ENCODE data around the gene CR1L. TPM values are rescaled to one million over a fixed set of nuclear protein-coding genes. Genes with fewer than 3 reads are reported as not detected.
"Not testable (repeated sequence)": the region's sequence is repeated elsewhere in the genome, so short reads cannot be mapped to it uniquely, and the experiment has no call there.

CR1L gene
- polyA plus RNA-seq, 1 donor from 2014 or later = not detected

- no peaks in the 10 kb centered on the region for H3K27me3 ChIP-seq (ENCODE audit: insufficient read depth, low read depth, low read length)
- no peaks in the 10 kb centered on the region for H3F3A ChIP-seq (ENCODE audit: insufficient read depth, low read length, poor library complexity, severe bottlenecking)
- no peaks in the 10 kb centered on the region for H3K36me3 ChIP-seq (ENCODE audit: insufficient read depth, low read length)
- H3K9ac ChIP-seq (ENCODE audit: low read length) = no peak overlapping the region
- no peak overlapping the region for H3K4me3 ChIP-seq (ENCODE audit: low read length)
- H3K79me2 ChIP-seq (replicated peaks; ENCODE audit: insufficient read depth, low read length) = no peaks in the 10 kb centered on the region
- H3K9me3 ChIP-seq (ENCODE audit: low read length) = no peaks in the 10 kb centered on the region
- no peak overlapping the region for H3K27ac ChIP-seq (ENCODE audit: low read length)
- TF ChIP-seq EP300 (conservative IDR thresholded peaks at IDR 0.05; ENCODE audit: poor library complexity, severe bottlenecking) = no peak
- TF ChIP-seq SMC3 (conservative IDR thresholded peaks at IDR 0.05; ENCODE audit: poor library complexity) = no peak
- no peak for TF ChIP-seq TAF1 (IDR thresholded peaks at IDR 0.05; ENCODE audit: low read depth)
- TF ChIP-seq, protein P1, sequence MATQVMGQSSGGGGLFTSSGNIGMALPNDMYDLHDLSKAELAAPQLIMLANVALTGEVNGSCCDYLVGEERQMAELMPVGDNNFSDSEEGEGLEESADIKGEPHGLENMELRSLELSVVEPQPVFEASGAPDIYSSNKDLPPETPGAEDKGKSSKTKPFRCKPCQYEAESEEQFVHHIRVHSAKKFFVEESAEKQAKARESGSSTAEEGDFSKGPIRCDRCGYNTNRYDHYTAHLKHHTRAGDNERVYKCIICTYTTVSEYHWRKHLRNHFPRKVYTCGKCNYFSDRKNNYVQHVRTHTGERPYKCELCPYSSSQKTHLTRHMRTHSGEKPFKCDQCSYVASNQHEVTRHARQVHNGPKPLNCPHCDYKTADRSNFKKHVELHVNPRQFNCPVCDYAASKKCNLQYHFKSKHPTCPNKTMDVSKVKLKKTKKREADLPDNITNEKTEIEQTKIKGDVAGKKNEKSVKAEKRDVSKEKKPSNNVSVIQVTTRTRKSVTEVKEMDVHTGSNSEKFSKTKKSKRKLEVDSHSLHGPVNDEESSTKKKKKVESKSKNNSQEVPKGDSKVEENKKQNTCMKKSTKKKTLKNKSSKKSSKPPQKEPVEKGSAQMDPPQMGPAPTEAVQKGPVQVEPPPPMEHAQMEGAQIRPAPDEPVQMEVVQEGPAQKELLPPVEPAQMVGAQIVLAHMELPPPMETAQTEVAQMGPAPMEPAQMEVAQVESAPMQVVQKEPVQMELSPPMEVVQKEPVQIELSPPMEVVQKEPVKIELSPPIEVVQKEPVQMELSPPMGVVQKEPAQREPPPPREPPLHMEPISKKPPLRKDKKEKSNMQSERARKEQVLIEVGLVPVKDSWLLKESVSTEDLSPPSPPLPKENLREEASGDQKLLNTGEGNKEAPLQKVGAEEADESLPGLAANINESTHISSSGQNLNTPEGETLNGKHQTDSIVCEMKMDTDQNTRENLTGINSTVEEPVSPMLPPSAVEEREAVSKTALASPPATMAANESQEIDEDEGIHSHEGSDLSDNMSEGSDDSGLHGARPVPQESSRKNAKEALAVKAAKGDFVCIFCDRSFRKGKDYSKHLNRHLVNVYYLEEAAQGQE (IDR thresholded peaks at IDR 0.05; ENCODE audit: borderline replicate concordance) = no peak
- no peak for TF ChIP-seq MXI1 (conservative IDR thresholded peaks at IDR 0.05; ENCODE audit: poor library complexity, severe bottlenecking)
- no peak for TF ChIP-seq EZH2 (IDR thresholded peaks at IDR 0.05; ENCODE audit: borderline replicate concordance, insufficient read depth, low read length, poor library complexity, severe bottlenecking)
- TF ChIP-seq, protein P2, sequence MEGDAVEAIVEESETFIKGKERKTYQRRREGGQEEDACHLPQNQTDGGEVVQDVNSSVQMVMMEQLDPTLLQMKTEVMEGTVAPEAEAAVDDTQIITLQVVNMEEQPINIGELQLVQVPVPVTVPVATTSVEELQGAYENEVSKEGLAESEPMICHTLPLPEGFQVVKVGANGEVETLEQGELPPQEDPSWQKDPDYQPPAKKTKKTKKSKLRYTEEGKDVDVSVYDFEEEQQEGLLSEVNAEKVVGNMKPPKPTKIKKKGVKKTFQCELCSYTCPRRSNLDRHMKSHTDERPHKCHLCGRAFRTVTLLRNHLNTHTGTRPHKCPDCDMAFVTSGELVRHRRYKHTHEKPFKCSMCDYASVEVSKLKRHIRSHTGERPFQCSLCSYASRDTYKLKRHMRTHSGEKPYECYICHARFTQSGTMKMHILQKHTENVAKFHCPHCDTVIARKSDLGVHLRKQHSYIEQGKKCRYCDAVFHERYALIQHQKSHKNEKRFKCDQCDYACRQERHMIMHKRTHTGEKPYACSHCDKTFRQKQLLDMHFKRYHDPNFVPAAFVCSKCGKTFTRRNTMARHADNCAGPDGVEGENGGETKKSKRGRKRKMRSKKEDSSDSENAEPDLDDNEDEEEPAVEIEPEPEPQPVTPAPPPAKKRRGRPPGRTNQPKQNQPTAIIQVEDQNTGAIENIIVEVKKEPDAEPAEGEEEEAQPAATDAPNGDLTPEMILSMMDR (IDR thresholded peaks at IDR 0.05; ENCODE audit: poor library complexity, severe bottlenecking) = no peak
- TF ChIP-seq POLR2AphosphoS5 (IDR thresholded peaks at IDR 0.05) = no peak
- TF ChIP-seq RAD21 (conservative IDR thresholded peaks at IDR 0.05) = no peak
- H3K9me2 ChIP-seq (ENCODE audit: insufficient read depth, low read length) = no peaks in the 10 kb centered on the region
- no peak overlapping the region for H2AFZ ChIP-seq (ENCODE audit: low read depth, low read length)
- no peaks in the 10 kb centered on the region for H4K20me1 ChIP-seq (ENCODE audit: insufficient read depth)
- no peak overlapping the region for H3K4me2 ChIP-seq (ENCODE audit: low read length)
Observed at GRCh38 chr1:207676153-207676552, 31.2 kb downstream of the CR1L start.

GRCh38 chr1:207680590-207681388, 35.9 kb downstream of the CR1L start:
- H3K36me3 ChIP-seq (ENCODE audit: insufficient read depth, low read length); H3K9ac ChIP-seq (ENCODE audit: low read length); H3K27ac ChIP-seq (ENCODE audit: low read length); H3K79me2 ChIP-seq (replicated peaks; ENCODE audit: insufficient read depth, low read length); H4K20me1 ChIP-seq (ENCODE audit: insufficient read depth); H3K9me2 ChIP-seq (ENCODE audit: insufficient read depth, low read length); H3K4me2 ChIP-seq (ENCODE audit: low read length); H2AFZ ChIP-seq (ENCODE audit: low read depth, low read length); H3K27me3 ChIP-seq (ENCODE audit: insufficient read depth, low read depth, low read length); H3K9me3 ChIP-seq (ENCODE audit: low read length); H3K4me3 ChIP-seq (ENCODE audit: low read length); H3F3A ChIP-seq (ENCODE audit: insufficient read depth, low read length, poor library complexity, severe bottlenecking): not testable (repeated sequence)

DNA sequence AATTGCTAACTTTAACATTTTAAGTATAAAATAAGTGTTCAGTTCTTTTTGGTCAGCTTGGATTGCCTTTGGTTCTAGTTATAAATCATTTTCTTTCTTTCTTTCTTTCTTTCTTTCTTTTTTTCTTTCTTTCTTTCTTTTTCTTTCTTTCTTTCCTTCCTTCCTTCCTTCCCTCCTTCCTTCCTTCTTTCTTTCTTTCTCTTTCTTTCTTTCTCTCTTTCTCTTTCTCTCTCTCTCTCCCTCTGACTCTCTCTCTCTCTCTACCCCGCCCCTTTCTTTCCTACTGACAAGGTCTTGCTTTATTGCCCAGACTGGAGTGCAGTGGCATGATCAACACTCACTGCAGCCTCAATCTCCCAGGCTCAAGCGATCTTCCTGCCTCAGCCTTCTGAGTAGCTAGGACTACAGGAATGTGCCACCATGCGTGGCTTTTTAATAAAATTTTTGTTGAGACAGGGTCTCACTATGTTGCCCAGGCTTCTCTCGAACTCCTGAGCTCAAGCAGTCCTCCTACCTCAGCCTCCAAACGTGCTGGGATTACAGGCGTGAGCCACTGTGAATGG, 38.0 kb downstream of the CR1L start:
- not testable (repeated sequence) for H3K4me2 ChIP-seq (ENCODE audit: low read length); H3K9me3 ChIP-seq (ENCODE audit: low read length); H3K79me2 ChIP-seq (replicated peaks; ENCODE audit: insufficient read depth, low read length); H3K36me3 ChIP-seq (ENCODE audit: insufficient read depth, low read length); H4K20me1 ChIP-seq (ENCODE audit: insufficient read depth); H3F3A ChIP-seq (ENCODE audit: insufficient read depth, low read length, poor library complexity, severe bottlenecking); H3K4me3 ChIP-seq (ENCODE audit: low read length); H3K9me2 ChIP-seq (ENCODE audit: insufficient read depth, low read length); H3K27ac ChIP-seq (ENCODE audit: low read length); H2AFZ ChIP-seq (ENCODE audit: low read depth, low read length); H3K9ac ChIP-seq (ENCODE audit: low read length); H3K27me3 ChIP-seq (ENCODE audit: insufficient read depth, low read depth, low read length)

DNA sequence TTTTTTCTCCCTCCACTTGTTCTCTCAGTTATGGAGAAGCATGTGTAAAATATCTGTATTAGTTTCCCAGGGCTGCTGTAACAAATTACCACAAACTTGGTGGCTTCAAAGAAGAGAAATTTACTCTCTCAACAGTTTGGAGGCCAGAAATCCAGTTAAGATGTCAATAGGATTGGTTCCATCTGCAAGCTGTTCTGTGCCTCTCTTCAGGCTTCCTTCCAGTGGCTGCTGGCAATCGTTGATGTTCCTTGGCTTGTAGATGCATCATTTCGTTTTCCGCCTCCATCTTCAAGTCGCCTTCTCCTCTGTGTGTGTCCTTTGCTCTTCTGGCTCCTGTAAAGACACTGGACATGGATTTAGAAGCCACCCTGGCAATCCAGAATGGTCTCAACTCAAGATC, 45.6 kb downstream of the CR1L start:
- not testable (repeated sequence) for H3K4me2 ChIP-seq (ENCODE audit: low read length); H3K79me2 ChIP-seq (replicated peaks; ENCODE audit: insufficient read depth, low read length); H3K36me3 ChIP-seq (ENCODE audit: insufficient read depth, low read length); H3K4me3 ChIP-seq (ENCODE audit: low read length); H3K9ac ChIP-seq (ENCODE audit: low read length); H3K9me2 ChIP-seq (ENCODE audit: insufficient read depth, low read length); H3K27ac ChIP-seq (ENCODE audit: low read length); H3K9me3 ChIP-seq (ENCODE audit: low read length); H2AFZ ChIP-seq (ENCODE audit: low read depth, low read length); H3K27me3 ChIP-seq (ENCODE audit: insufficient read depth, low read depth, low read length); H4K20me1 ChIP-seq (ENCODE audit: insufficient read depth); H3F3A ChIP-seq (ENCODE audit: insufficient read depth, low read length, poor library complexity, severe bottlenecking)
